Ureter (tissue), 1 donor: ENCODE measurements around the gene PAAF1. TPM values are rescaled to one million over a fixed set of nuclear protein-coding genes. Genes with fewer than 3 reads are reported as not detected.

Source experiments
- DNase-seq: peaks from one replicate; pipeline ENCODE4 v3.0.0-alpha.2; 2020; ENCODE audit warnings: low spot score
- total RNA-seq: library from RNA; stranded (reverse); gene quantifications from one replicate; pipeline ENCODE4 v1.2.4, GENCODE V29; 2023
- donor health status: DM: yes; HTN: yes; CAD: no.

The PAAF1 gene
- total RNA-seq, 1 donor from 2014 or later, result 24.6 TPM

GRCh38 chr11:73972620-73973449, 96.0 kb downstream of the PAAF1 start:
- no peak for DNase-seq

DNA sequence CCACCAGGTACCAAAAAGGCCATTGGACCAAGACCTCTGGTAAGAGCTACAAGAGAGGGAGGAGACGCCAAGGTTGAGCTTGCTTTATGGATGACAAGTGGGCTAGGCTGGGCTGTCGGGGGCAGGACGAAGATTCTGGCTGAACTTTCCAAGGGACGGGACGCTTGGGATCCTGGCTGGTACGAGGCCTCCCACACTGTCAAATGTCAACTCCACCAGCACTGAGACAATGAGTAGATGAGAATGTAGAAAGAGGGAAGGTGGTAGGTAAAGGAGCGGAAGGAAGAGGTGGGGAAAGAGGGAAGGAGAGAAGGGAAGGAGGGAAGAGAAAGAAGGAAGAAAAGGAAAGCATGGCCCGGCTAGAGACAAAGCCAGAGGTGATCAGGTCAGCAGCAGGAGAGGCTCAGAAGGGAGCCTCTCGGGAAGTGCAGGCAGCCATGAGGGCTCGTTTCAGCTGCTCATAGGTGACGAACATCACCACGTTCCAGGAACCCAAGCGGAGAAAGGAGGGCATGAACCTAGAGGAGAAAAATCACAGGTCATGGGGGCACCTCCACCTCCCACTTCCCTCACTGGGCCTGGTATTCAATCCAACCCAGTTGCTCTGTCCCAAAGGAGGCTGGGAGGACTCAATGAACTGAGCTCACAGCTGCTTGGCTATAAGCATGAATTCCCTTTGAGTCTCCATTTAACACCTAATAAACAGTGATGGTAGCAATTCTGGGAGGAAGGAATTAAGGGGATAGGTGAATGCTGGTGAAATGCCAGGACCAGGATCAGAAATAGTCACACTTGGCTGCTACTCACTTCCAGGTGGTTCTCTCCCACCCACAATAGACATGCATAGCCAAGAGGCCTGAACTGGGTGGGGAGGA, 98.0 kb downstream of the PAAF1 start:
- DNase-seq, result no peak

- no peak for DNase-seq
These were observed 98.6 kb downstream of the PAAF1 start for GRCh38 chr11:73975479-73975757.

GRCh38 chr11:73976451-73977151, 99.8 kb downstream of the PAAF1 start:
- DNase-seq, result no peak

DNA sequence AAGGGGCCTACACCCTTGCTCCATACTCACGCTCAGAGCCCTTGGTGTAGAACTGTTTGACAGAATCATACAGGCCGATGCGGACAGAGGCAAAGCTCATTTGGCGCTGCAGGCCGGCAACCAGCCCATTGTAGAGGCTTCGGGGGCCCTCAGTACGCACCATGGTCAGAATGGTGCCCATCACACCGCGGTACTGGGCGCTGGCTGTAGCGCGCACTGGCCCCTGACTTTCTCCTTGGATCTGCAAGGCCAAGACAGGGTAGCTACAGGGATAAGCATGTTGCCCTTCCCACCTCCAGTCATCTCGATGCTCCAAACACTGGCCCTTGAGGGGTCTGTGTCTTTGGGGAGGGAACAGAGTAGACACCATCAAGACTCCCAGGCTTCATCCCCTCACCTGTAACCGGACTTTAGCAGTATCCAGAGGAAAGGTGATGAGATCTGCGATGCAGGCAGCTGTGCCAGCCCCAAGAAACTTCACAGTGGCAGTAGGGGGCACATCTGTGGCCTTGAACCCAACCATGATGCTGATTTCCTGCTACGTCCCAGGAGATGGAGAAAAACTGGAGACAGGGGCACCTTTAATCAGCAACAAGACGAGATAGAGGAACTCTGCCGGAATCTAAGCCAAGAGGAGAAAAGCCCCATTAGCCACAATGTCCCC, 101.2 kb downstream of the PAAF1 start:
- no peak for DNase-seq

DNA sequence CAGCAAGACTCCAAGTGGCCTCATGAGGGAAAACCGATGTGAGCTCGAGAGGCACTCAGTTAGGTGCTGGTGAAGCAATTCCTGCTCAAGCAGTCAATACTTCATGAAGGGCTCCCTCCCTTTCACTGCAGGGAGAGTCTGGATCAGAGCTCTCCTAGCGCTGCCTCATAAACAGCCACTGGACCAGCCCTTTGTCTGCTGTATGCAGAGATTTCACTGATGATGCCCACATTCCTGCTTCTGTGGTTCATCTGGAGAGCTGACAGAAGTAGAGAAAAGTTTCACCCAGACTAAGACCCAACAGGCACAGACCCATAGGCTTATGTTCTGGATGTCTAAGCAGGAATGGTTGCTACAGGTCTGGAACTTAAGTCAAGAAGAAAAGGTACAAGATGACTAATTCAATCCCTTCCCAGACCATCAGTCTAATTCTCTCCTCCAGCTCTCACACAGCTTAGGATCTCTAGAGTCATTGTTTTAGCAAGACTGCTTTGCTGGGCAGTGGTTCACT, 101.8 kb downstream of the PAAF1 start:
- no peak for DNase-seq

GRCh38 chr11:73980001-73980961, 103.5 kb downstream of the PAAF1 start:
- peak; percentile 84 for DNase-seq

Other genes with a start within 250 kb of the PAAF1 start
- 10.8 TPM for gene PLEKHB1, start 230.4 kb upstream of the PAAF1 start, total RNA-seq
- 121 TPM for gene RAB6A, start 115.9 kb upstream of the PAAF1 start, total RNA-seq
- 39.4 TPM for gene MRPL48, start 89.1 kb upstream of the PAAF1 start, total RNA-seq
- 89.5 TPM for gene COA4, start 153 bp upstream of the PAAF1 start, total RNA-seq
- gene DNAJB13, start 74.0 kb downstream of the PAAF1 start, total RNA-seq, result 2.0 TPM
- 269 TPM for gene UCP2, start 105.8 kb downstream of the PAAF1 start, total RNA-seq
- gene UCP3, start 132.1 kb downstream of the PAAF1 start, total RNA-seq, result 1.9 TPM